HUES48 (cell line): ENCODE measurements around the gene CCDC73.

Experiments
- H3K27ac ChIP-seq: one replicate; pipeline ENCODE4 v1.7.0; 2013; ENCODE audit warnings: low read depth, low read length, inconsistent platforms
- H3K27me3 ChIP-seq: 2 replicates; pipeline ENCODE4 v1.6.1; 2013; ENCODE audit warnings: mild to moderate bottlenecking, low read length; ENCODE audit not compliant: control insufficient read depth, insufficient read depth
- H3K36me3 ChIP-seq: 2 replicates; pipeline ENCODE4 v1.6.1; 2013; ENCODE audit warnings: low read length; ENCODE audit not compliant: control insufficient read depth, insufficient read depth
- H3K4me1 ChIP-seq: 2 replicates; pipeline ENCODE4 v1.6.1; 2013; ENCODE audit warnings: mild to moderate bottlenecking, low read length; ENCODE audit not compliant: control insufficient read depth, insufficient read depth
- H3K4me3 ChIP-seq: 2 replicates; pipeline ENCODE4 v1.5.1; 2013; ENCODE audit warnings: mild to moderate bottlenecking, low read depth, low read length
- H3K9ac ChIP-seq: 2 replicates; pipeline ENCODE4 v1.6.1; 2013; ENCODE audit warnings: mild to moderate bottlenecking, low read depth, low read length, moderate library complexity
- H3K9me3 ChIP-seq: 2 replicates; pipeline ENCODE4 v1.6.1; 2013; ENCODE audit warnings: low read length; ENCODE audit not compliant: control insufficient read depth, insufficient read depth

The CCDC73 gene

DNA sequence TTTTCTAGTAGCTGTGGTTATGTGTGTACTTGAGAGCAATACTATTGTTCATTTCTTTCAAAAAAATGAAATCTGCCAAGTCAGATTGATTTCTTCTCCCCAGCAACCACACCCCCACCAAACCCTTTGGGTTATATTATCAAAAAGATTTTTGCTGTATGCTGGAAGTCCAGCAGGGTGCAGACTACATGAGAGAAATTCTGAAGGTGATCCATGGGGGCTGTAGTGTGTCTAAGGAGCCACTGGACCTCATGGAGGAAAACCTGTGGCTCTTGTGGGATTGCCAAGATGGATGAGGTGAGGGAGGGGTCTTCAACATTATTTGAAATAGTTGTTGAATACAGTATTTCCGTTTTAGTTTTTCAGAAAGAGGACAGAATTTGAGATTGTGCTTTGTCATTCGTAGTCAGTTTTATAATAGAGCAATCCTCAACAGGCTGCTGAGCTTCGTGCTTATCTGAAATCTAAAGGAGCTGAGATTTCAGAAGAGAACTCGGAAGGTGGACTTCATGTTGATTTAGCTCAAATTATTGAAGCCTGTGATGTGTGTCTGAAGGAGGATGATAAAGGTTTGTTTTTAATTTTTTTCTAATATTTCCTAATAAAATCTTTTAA lies 207.8 kb downstream of the CCDC73 start:
- Histone ChIP-seq H3K9ac (no peak overlapping the region), H3K4me1 (peaks cover 17% of the 10 kb centered on the region; the same call in 1 of the 2 replicates), H3K4me3 (no peak overlapping the region), H3K9me3 (no peaks in the 10 kb centered on the region), H3K27me3 (no peaks in the 10 kb centered on the region), H3K36me3 (peaks cover 47% of the 10 kb centered on the region), H3K27ac (no peak overlapping the region)

DNA sequence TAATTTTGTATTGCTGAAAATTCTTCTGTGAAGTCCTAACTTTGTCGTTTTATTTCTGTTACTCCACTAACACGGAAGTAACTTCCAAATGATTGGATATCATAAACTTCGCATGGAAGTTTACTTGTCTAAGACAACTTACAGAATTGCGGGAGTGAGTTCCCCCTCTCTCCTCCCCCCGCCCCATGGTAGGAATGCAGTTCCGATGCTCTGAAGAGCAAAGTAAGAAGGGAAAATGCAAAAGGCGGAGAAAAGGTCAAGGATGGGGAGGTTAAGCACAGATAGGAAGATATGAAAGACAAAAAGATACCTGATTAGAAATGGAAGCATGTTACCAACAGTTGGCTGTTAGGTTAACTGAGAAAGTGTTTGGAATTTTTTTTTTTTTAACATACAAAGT lies 209.5 kb downstream of the CCDC73 start:
- H3K36me3 ChIP-seq, result peaks cover 30% of the 10 kb centered on the region
- H3K27me3 ChIP-seq, result no peaks in the 10 kb centered on the region
- peak overlapping the region; percentile 88; the same call in 1 of the 2 replicates for H3K9ac ChIP-seq
- peaks cover 17% of the 10 kb centered on the region; the same call in 1 of the 2 replicates for H3K4me1 ChIP-seq
- no peak overlapping the region for H3K27ac ChIP-seq
- H3K9me3 ChIP-seq, result no peaks in the 10 kb centered on the region
- peak overlapping the region; percentile 81 for H3K4me3 ChIP-seq

DNA sequence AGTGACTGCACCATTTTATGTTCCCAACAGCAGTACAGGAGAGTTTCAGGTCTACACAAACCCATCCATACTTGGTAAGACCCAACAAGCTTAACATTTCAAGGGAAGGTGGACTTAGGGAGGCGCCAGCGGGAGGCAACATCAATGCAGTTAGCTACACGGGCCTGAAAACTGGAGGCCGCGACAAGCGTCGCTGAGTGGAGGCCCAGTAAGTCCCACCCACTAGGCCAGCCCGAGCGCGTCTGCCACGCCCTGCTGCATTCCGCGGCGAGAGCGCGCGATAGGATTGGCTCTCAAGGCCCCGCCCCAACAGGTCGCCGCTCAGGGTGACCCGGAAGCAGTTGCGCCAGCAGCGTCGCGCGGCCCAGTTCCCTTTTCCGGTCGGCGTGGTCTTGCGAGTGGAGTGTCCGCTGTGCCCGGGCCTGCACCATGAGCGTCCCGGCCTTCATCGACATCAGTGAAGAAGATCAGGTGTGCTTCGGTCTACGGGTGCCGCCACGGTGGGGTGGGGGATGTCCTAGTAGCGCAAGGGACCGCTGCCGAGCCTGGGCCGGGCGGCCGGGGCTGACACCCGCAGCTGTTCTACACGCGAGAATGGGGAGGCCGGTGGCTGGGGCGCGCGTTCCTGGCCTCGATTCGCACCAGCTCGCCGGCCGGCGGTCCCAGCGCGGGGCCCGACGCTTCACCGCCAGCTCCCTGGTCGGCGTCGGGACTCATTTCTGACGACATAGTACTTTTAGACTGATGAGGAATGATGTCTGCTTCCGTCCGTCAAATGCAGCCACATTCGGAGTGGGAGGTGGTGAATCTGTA lies 210.8 kb downstream of the CCDC73 start, which contains the start of gene EIF3M:
Gene EIF3M, plus strand, starts transcription at position 373 of the 813 bp plus-strand sequence. Its CDS starts 57 bp downstream, at position 430.
- H3K27ac ChIP-seq, result peak within 1 kb of the TSS; percentile 85
- peak within 1 kb of the TSS; percentile 81 for H3K4me3 ChIP-seq
- no peaks in the 10 kb centered on the region for H3K9me3 ChIP-seq

DNA sequence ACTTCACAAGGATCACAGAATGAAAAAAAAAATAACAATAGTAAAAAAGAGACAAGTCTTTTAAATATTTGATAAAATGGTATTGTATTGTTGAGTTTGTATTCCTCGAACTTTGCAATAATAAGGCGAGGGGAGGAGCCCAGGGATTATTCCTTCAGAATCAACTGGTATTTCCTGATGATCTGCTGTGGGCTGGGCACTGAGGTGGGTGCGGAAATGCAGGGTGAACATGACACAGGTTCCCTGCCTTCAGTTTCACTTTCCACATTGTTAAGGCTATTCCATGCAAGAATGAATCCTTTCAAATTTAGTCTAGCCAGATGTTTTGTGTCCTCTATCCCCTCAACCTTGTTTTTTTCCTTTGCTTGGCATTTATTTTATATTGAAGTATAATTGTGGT lies 212.9 kb downstream of the CCDC73 start:
- H3K9ac ChIP-seq, result no peak overlapping the region
- H3K4me3 ChIP-seq, result no peak overlapping the region
- H3K27ac ChIP-seq, result no peak overlapping the region
- H3K27me3 ChIP-seq, result no peaks in the 10 kb centered on the region; the same call in 1 of the 2 replicates
- peaks cover 17% of the 10 kb centered on the region; the same call in 1 of the 2 replicates for H3K4me1 ChIP-seq
- H3K9me3 ChIP-seq, result no peaks in the 10 kb centered on the region
- no peaks in the 10 kb centered on the region; the same call in 1 of the 2 replicates for H3K36me3 ChIP-seq

More for the DNA sequence above, 210.8 kb downstream of the CCDC73 start, which contains the start of gene EIF3M:
- Histone ChIP-seq H3K9ac (peak within 1 kb of the TSS; percentile 88), H3K27me3 (no peaks in the 10 kb centered on the region), H3K4me1 (peaks cover 17% of the 10 kb centered on the region; the same call in 1 of the 2 replicates), H3K36me3 (peaks cover 17% of the 10 kb centered on the region)

DNA sequence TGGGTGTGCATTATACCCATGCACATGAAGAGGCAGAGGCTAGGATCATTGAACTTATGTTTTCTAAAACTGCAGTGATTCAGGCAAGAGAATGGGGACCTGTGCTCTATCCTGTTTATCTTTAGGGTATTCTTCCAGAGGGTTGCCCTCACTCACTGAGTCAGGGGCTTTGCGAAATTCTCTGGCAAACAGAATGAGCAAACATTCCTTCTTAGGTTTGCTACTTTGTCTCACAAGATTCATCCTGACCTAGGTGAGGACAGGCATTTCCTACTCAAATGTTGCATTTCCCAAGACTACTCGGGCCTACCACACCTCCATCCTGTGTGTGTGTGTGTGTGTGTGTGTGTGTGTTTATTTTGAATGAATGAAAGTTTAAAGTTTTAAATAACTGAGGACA lies 213.5 kb downstream of the CCDC73 start:
- H3K9me3 ChIP-seq, result no peaks in the 10 kb centered on the region
- H3K4me1 ChIP-seq, result peaks cover 12% of the 10 kb centered on the region; the same call in 1 of the 2 replicates
- no peaks in the 10 kb centered on the region for H3K36me3 ChIP-seq
- H3K9ac ChIP-seq, result no peak overlapping the region
- no peak overlapping the region for H3K27ac ChIP-seq
- no peaks in the 10 kb centered on the region; the same call in 1 of the 2 replicates for H3K27me3 ChIP-seq
- no peak overlapping the region for H3K4me3 ChIP-seq

DNA sequence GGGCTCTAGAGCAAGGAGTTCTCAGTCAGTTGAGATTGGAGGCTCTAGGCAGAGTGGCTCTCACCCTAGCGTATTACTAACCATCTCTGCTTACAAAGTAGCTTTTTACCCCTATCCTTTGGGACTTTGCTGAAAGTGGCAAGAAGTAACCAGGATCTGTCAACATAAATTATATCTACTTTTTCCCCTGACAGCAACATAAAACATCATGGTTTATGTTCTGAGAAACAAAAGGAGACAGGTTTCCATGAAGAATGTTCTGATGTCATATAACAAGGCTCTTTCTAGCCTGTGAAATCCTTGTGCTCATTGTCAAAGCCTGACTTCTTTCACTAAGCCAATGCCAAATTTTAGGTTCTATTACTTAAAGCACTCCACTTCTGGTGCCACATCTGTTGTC lies 218.0 kb downstream of the CCDC73 start:
- Histone ChIP-seq H3K9me3 (no peaks in the 10 kb centered on the region), H3K27me3 (no peaks in the 10 kb centered on the region; the same call in 1 of the 2 replicates), H3K27ac (no peak overlapping the region), H3K9ac (no peak overlapping the region), H3K4me3 (no peak overlapping the region), H3K4me1 (peaks cover 2% of the 10 kb centered on the region), H3K36me3 (no peaks in the 10 kb centered on the region)

DNA sequence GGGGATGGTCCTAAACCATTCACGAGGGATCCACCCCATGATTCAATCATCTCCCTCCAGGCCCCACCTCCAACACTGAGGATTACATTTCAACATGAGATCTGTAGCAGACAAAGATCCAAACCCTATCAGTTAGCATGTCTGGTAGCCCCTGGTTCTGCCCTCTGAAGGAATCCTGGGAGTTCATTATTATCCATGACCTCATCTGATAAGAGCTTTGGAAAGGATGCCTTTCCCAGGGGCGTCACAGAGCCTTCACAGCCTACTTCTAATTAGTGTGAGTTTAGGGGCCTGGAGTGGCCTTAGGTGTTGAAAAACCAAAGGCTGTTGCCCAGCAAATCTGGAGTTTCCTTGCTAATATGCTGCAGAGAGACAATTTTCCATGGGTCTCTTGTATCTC lies 219.4 kb downstream of the CCDC73 start:
- Histone ChIP-seq H3K27me3 (peaks cover 11% of the 10 kb centered on the region), H3K4me3 (no peak overlapping the region), H3K27ac (no peak overlapping the region), H3K9me3 (no peaks in the 10 kb centered on the region), H3K4me1 (peaks cover 10% of the 10 kb centered on the region), H3K9ac (no peak overlapping the region), H3K36me3 (no peaks in the 10 kb centered on the region)

DNA sequence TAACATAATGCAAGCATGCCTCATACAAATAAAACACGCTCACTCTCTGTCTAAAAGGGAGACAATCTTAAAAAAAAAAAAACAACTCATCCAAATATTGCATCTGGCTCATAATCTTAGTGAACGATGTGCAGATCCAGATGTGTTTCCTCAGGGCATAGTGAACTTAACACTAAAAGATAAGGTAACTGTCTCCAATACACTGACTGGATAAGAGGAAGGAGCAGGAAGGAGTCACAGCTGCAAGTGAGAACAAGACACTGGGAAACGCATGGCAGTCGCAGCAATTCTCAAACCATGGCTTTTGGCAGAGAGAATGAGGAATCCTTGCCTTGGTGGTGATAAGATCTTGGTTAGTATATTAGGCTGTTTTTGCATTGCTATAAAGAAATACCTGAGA lies 220.0 kb downstream of the CCDC73 start:
- peaks cover 11% of the 10 kb centered on the region for H3K27me3 ChIP-seq
- no peak overlapping the region for H3K27ac ChIP-seq
- H3K4me3 ChIP-seq, result no peak overlapping the region
- peaks cover 10% of the 10 kb centered on the region for H3K4me1 ChIP-seq
- H3K9ac ChIP-seq, result no peak overlapping the region
- no peaks in the 10 kb centered on the region for H3K9me3 ChIP-seq
- H3K36me3 ChIP-seq, result no peaks in the 10 kb centered on the region

DNA sequence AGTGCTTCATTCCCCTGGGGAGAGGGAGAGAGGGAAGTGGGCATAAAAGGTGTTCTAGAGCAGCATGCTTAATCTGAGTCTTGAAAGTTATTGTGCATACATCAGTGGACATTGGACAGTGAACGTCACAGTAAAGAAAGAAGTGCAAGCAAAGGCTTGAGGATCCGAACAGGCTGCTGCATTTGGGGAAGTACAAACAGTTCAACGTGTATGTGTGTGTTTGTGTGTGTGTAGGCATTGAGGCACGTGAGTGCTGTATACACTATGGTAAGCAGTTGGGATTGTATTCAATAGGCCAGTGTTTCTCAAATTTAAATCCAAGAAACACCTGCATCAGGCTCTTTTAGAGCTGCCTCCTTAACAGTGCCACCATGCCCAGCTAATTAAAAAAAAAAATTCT lies 221.2 kb downstream of the CCDC73 start:
- Histone ChIP-seq H3K27me3 (peaks cover 11% of the 10 kb centered on the region), H3K36me3 (no peaks in the 10 kb centered on the region), H3K27ac (no peak overlapping the region), H3K9ac (no peak overlapping the region), H3K4me3 (no peak overlapping the region), H3K9me3 (no peaks in the 10 kb centered on the region), H3K4me1 (peaks cover 10% of the 10 kb centered on the region)

DNA sequence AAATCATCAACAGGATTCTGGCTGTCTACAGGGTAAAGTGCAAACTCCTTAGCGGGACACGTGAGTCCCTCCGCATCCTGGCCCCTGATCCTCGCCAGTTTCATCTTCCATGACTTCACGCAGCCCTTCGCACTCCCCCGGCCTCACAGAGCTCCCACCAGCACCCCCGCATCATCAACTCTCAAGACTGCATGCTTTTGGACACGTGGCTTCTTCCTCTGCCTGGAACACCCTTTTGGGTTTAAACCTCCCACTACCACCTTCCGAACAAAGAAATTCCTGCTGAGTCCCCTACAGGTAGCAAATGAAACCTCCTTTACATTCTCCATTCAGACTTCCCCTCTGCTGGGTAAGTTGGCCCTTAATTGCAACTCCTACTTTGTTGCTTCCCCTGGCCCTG lies 223.4 kb downstream of the CCDC73 start:
- no peak overlapping the region for H3K27ac ChIP-seq
- no peaks in the 10 kb centered on the region for H3K9me3 ChIP-seq
- H3K4me1 ChIP-seq, result peaks cover 10% of the 10 kb centered on the region
- no peak overlapping the region for H3K9ac ChIP-seq
- peaks cover 11% of the 10 kb centered on the region for H3K27me3 ChIP-seq
- no peaks in the 10 kb centered on the region for H3K36me3 ChIP-seq
- H3K4me3 ChIP-seq, result no peak overlapping the region

DNA sequence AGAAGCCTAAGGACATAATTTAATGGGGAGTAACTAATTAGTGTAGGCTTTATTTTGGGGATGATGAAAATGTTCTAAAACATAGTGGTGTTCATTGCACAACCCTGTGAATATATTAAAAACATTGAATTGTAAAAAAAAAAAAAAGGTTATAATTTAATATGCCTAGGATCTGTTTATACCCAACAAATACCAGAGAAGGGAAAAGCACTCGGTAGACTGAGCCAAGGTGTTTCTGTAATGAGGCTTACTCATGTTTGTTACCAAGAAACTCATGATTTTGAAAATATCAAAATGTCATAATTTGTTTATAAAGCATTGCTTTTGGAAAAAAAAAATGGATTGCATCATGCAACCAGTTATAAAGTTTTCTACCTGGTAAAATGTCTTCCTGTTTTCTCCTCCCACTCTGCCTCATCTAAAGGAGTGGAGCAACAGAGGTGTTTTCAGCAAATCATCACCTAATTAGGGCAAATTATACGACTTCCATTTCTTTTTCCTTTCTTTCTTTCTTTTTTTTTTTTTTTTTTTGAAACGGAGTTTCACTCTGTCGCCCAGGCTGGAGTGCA lies 225.1 kb downstream of the CCDC73 start:
- Histone ChIP-seq H3K27ac (no peak overlapping the region), H3K4me3 (no peak overlapping the region), H3K4me1 (peaks cover 10% of the 10 kb centered on the region), H3K9me3 (no peaks in the 10 kb centered on the region), H3K27me3 (peaks cover 11% of the 10 kb centered on the region), H3K9ac (no peak overlapping the region), H3K36me3 (no peaks in the 10 kb centered on the region)
